ENCODE data around the gene SPDL1.
"Not testable (repeated sequence)": the region's sequence is repeated elsewhere in the genome, so short reads cannot be mapped to it uniquely, and the experiment has no call there.

The SPDL1 gene

DNA sequence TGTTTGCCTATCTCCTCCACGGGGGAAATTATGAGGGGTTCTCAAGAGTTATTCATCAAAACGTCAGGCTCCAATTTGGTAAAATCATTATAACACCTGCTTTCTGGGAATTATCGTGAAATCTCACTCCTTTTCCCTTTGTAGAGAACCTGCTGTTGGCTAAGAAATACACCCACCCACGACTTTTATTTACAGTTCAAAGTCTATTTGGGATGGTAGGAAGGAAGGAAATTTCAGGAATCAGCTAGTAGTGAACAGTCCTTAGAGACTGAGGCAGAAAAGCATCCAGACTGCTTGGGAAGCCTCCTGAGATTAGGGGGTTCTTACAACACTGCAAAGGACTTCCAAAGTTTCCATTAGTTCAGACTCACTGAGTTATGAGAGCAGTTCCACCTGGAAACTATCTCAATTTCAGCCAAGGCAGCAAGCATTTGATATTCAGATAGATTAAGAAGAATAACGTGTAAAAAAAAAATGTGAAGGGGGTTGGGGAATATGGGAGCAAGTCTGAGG is 9.4 kb upstream of the SPDL1 start:
- no peak for DNase-seq

DNA sequence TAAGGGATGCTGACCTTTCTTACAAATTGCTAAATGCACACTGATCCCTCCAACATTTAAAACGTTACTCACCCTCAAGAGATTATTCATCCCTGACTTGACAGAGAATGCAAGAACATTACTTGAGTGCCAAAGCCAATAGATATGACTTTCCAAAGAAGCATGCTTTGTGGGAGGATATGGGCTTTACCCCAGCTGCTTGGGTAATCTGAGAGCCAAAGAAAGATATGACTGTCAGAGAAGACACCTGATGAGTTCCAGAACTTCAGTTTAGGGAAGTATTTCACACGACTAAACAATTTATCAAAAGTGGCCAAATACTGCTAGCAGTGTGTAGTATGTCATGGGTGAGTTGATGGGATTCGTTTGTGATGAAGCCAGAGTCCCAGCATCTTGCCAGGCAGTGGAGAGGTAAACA is 7.4 kb upstream of the SPDL1 start:
- no peak for DNase-seq

DNA sequence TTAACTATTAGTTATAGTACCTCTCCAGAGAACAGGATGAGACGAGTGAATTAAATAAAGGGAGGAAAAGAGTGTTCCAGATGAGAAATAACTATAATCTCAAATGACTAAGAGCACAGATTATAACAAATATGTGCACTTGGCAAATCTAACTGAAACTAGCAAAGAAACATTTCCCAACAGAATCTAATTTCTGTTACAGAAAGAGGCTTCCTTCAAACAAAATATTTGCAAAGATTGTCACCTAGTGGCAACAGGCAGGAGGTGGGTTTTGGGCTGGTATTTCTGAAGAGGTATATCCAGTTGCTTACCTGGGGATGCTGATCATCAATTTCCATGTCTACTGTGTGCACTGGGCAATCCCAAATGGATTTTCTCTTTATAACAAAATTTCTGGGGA is 5.6 kb upstream of the SPDL1 start:
- no peak for DNase-seq

DNA sequence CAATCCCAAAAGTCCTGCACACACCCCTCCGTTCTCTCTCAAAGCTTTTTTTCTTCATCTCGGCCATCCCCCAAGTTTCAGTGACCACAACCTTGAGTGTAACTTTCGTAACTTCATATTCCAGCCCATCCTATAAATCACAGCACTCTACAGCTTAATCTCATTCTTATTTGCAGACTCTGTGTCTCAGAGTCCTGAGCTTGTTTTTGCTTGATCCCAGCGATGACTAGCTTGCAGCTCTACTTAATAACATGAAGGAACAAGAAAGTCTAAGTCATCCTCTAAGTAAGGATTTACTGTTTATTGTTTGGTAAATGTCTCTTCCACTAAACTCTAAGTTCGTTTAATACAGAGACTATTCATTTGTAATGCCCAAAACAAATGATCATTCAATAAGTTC is 2.6 kb upstream of the SPDL1 start:
- no peak for DNase-seq

DNA sequence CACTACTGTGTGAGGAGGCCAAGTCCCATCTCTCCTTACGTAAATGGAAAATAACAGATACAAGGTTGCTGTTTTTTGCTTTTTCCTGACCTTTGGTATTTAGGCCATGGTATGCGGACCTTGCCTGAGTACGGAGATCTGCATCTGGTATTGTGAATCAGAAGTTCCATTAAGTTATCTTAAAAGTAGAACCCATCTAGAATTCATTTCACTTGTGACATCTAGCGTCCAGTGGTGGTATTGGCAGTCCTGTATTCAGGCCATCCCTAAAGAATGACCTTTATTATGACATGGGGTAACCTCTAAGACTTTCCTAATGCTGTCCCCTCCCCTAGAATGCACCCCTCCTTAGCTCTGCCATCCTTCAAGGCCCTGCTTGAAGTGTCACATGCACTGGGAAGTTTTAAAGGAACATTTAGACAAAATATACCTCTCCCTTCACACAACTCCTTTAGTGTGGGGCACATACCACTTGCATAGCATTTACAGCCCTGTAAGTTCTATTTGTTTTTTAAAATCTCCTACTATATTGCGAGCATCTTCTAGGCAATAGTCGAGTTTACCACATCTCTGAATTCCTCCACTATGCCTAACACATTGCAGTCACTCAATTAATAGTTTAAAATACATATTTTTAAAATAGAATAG is 1.9 kb upstream of the SPDL1 start:
- DNase-seq: peak; percentile 38 to 70

DNA sequence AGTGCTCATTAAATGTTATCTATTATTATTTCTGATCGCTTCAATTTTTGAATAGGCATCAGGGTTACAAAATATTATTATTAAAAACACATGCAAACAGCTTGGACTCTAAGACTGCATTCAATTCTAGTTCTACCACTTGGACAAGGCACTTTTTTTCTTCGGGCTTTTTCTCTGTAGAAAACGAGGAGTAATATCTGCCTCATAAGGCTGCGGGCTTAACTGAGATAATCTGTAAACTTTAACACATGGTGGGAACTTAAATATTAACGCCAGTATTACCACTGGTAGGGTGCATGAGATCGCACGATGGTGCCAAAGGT is 511 bp upstream of the SPDL1 start:
- DNase-seq: no peak

DNA sequence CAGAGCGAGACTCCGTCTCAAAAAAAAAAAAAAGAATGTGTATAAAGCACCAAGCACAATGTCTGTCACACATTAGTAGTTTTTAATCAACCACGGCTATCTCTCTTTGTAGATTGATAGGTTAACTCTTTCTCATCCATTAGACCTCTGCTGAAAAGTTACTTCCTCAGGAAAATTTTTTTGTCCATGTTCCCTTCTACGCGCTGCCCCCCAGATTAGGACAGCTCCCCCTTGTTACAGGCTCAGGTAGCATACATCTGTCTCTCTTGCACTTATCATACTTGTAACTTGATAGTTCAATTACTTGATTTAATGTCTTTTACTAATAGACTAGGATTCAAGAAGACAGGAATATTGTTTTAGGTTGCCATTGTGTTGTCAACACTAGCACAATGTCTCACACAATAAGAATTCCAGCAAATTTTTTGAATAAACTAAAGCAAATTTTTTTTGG is 1.5 kb downstream of the SPDL1 start:
- no peak for DNase-seq

DNA sequence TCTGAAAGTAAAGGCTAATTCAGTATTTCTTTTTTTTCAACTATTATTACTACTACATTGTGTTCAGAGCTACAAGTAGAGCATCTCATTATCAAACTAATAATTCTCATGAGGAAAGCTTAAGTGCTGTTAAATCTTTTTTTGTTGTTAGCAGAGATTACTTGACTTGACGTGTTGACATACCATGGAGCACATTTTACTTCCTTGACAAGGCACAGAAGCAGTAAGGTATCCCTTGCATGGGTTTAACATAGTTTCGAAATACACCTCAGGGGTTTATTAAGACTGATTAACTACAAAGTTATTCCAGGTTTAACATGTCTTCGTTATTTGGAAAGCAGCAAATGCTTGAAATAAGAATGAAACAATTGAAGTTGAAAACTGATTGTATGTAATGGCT is 7.0 kb downstream of the SPDL1 start:
- DNase-seq: no peak

DNA sequence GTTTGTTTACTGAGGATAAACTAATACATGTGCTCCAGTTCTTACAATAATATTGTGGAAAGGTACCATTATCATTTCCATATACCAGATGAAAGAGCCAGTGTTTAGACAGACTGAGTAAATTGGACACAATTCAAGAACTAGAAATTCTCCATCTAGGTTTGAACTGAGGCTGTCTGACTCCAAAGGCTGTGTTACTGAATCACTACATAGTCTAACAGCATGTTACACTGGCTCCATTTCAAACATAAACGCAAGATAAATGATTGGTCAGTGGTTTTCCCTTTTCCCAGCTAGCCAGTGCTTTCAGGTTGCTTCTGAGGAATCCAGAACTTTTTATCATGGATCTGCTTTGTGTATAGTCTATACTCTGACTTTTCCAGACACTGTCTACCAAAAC is 8.1 kb downstream of the SPDL1 start:
- DNase-seq: no peak

DNA sequence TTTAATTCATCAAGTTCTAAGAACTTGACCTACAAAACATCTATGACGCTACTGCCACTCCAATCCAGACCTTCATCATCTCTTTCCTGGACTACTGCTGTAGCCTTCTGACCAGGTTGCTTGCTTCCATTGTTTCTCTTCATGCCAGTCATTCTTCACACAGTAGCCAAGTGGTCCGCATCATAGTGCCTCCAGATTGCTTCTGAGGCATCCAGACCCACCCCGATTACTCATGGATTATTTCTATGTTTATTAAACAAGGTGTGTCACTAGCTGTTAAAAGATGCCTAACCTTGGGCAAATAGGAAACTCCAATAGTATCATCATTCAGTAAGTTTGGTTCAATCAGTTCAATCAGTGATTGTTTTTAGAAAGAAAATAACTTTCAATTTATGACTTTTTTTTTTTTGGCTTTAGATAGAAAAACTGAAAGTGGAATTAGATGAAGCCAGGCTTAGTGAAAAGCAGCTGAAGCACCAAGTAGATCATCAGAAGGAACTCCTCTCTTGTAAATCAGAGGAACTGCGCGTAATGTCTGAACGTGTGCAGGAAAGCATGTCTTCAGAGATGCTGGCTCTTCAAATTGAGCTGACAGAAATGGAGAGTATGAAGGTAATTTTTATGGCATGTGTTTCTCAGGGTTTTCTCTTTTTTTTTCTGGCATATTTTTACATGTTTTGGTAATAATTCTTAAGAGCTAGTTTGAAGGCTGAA is 9.5 kb downstream of the SPDL1 start:
- DNase-seq: no peak

DNA sequence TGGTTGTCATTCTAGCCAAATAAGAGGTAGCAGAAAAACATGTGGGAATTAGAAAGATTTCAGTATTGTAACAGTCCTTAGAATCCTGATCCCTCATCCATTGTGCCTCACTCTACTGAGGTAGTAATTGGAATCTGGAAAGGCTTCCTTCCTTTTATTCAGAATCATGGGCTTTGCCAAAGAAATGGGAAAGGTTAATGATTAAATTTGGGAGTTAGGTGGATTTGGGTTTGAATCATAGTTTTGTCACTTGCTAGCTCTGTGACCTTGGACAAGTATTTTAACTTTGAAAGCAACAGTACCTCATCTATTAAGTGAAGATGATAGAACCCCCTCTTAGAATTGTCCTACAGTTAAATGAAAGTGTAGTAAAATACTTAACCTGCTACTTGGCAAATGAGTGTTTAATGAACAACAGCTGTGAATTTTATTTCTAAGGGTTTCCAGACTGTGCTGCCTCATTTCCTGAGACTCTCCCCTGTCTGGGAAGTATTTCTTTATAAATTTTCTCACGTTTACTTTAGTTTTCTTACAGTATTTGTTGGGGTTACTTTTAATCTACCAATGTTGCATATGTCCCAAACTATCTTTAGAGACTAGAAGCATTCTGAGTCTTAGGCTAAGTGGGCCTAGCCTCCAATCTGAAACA is 11.7 kb downstream of the SPDL1 start:
- DNase-seq: no peak

DNA sequence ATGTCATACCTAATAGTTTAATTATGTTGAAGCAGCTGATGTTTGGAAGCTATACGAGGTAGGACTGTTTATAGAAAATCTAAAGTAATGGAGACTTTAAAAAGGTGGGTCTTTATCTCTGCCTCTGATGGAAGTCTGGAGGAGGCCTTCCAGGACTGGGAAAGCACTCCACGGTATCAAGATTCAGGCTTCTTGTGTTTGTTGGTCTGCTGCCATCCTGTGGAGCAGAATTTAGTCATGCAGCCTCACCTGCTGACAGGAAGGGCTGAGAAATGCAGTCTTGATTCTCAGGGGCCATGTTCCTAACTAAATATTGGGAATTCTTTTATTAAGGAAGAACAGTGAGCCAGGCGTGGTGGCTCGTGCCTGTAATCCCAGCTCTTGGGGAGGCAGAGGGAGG is 15.9 kb downstream of the SPDL1 start:
- DNase-seq: no peak

DNA sequence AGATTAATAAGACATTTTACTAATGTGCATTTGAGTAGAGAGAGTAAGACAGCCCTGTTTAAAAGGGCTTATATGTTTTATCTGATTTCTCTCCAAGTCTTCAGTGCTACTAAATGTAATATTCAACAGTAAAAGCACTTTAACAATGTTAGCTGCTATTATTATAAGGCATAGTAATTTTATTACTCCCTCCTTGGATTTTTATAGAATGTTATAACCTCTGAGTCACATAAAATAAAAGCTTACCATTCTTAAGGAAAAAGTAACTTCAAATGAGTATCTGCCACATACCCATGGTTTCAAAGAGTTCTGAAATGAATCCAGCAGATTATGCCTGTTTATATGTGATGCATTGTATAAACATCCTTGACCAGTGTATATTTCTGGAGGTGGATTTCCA is 19.0 kb downstream of the SPDL1 start:
- no peak for DNase-seq

DNA sequence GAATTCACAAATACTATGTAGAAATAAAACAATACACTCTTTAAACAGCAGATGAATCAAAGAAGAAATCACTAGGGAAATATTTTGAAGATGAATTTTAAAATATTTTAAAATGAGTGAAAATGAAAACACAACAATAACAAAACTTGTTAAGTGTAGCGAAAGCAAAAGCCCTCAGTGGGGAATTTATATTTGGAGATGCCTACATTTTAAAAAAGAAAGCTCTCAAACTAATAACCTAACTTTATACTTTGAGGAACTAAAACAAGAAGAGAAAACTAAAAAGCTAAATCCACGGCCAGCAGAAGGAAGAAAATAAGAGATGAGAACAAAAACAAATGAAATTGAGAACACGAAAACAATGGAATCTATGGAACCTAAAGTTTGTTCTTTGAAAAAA is 22.7 kb downstream of the SPDL1 start:
- no peak for DNase-seq

DNA sequence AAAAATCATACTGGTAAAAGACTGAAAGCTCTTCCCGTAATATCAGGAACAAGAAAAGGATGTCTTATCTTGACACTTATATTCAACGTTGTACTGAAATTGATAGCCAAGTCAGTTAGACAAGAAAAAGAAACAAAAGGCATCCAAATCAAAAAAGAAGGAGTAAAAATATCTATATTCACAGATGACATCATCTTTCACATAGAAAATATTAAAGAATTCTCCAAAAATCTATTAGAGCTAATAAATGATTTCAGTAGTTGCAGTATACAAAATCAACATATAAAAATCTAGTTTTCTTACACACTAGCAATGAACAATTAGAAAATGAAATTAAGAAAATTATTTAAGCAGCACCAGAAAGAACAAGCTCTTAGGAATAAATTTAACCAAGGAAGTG is 24.3 kb downstream of the SPDL1 start:
- no peak for DNase-seq

DNA sequence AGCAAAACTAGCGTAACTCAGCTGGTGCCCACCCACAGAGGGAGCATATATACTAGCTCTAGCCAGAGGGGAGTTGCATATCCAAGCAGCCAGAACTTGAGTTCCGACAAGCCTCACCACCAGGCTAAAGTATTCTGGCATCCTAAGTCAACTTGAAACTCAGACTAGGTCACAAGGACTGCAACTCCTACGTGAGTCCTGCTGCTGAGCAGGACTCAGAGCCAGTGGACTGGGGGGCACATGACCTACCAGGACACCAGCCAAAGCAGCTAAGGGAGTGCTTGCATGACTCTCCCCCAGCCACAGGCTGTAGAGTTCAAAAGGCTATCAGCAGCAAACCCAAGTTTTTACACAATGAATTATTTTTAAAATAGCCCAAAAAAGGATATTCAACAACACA is 26.1 kb downstream of the SPDL1 start:
- DNase-seq: no peak

DNA sequence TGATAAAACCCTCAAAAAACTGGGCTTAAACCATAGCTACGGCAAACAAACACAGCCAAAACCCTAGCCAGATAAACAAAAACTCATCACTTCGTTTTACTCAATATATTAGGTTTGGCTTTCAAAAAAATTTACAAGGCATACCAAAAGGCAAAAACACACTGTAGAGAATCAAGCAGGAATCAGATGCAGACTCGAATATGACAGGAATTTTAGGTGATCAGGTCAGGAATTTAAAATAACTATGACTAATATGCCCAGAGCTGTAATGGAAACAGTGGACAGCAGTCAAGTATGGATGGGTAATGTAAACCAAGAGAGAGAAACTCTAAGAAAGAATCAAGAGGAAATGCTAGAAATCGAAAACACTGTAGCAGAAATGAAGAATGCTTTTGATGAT is 27.0 kb downstream of the SPDL1 start:
- no peak for DNase-seq

DNA sequence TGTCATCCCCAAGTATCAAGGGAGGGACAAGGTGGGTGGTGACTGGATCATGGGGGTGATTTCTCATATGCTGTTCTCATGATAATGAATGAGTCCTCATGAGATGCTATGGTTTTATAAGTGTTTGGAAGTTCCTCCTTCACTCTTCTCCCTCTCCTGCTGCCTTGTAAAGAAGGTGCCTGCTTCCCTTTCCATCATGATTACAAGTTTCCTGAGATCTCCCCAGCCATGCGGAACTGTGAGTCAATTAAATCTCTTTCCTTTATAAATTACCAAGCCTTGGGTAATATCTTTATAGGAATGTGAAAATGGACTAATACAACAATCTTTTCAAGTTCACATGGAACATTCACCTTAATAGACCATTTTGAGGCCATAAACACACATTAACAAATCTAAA is 32.0 kb downstream of the SPDL1 start:
- no peak for DNase-seq

DNA sequence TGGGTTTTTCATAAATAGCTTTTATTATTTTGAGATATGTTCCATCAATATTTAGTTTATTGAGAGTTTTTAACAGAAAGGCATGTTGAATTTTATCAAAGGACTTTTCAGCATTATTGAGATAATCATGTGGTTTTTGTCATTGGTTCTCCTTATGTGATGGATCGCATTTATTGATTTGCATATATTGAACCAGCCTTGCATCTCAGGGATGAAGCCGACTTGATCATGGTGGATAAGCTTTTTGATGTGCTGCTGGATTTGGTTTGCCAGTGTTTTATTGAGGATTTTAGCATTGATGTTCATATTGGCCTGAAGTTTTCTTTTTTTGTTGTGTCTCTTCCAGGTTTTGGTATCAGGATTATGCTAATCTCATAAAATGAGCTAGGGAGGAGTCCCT is 40.7 kb downstream of the SPDL1 start:
- not testable (repeated sequence) for DNase-seq

DNA sequence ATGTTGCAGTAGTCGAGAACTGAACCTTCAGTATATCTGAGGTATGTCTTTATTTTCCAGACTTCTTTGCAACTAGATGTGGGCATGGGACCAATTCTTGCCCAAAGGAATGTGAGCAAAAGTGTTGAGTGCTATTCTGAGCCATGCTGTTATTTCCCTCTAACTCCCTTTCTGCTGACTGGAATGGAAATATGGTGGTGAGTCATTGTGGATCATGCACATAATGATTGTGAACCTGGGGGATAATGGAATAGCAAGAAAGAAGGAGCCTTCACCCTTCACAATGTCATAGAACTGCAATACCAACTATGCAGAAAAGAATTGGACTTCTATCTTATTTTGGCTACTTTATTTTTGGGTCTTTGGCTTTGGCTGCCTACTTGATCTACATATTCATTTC is 43.2 kb downstream of the SPDL1 start:
- DNase-seq: no peak

DNA sequence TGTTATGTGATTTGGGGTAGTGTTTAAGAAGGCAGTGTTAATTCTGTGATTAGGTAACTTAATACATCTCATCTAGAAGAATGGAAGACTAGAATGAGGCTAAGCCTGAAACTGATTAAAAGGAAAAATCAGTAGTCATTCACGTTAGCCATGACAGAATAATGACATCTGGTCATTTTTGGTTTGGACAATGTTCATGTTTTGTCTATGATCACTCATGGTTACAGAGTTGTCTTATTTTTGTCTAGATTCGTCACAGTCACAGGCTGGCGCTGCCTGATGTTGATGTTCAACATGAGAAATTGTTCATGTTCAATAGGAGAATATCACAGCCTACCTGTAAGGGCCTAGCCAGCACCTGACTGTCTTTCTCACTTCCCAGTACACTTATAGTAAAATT is 44.0 kb downstream of the SPDL1 start:
- no peak for DNase-seq

DNA sequence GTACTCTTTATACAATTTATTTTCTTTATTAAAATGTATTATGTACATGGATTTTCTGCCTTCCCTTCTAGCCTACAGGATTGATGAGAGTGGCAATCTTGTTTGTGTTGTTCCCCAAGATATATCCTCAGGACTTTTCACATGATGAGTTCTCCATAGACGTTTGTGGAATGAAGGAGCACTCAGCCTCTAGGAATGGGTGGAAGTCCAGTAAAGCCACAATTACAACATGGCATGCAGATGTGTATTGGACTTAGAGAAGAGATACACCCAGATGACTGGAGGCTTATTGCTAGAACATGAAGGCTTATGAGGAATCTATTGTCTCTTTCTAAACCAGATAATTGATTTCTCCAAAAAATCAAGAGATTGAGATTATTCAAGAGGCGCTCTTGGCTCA is 45.3 kb downstream of the SPDL1 start:
- DNase-seq: no peak

DNA sequence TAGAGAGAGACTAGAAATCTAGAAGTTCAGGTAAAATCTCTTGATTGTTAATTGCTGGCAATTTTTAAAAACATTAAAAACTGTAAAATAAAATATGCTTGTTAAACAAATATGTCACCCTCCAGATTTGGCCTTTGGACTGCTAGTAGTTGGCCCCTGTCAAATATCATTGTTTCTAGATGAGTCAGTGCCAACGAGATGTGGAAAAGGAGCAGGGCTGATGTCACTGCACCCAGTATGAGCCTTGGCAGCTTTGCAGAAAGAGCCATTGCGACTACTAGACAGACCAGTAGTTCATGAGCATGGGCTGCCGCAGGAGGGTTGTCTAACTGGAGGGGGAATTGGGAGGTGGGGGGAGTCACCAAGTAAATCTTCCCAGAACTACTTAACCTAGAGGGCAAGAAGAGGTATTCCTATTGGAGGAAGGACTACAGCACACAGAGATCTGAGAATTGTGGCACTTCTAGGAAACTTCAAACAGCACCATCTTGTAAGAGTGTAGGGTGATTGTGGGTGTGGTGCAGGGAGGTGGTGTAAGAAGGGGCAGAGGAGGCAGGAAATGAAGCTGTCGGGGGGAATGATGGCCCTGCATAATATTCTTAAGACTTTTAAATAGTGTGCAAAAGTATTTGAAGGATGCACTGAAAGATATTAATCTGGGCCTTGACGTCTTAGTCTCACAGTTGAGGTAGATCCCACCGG is 46.4 kb downstream of the SPDL1 start:
- no peak for DNase-seq

DNA sequence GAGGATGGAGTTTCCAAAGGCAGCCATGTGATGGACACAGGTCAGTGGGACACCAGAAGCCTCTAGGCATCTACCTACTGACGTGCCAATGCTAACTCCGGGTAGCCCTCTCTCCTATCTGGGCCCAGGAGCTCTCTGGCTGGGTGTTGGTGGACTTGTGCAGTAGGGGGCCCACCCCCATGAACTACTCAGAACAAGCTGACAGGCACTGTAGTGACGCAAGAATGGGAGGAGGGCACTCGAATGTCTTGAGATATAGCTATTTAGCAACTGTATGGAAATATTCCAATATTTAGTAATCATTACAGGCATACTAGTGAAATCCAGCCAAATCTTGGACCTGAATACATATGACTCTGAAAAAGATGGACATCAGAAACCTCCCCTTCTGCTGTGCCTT is 47.8 kb downstream of the SPDL1 start:
- no peak for DNase-seq
